Progenitor cell of endocrine pancreas (in vitro differentiated cells): ENCODE data around the gene IZUMO1R. TPM values are rescaled to one million over a fixed set of nuclear protein-coding genes. Genes with fewer than 3 reads are reported as not detected.

ENCODE experiments used
- DNase-seq: peaks from one replicate; pipeline ENCODE4 v3.0.0; 2021; ENCODE audit warnings: low spot score; ENCODE audit not compliant: unreplicated experiment
- H3K27ac Mint-ChIP-seq: 2 replicates; pipeline ENCODE4 v1.8.0; 2021; ENCODE audit warnings: mild to moderate bottlenecking, moderate library complexity, mixed read lengths
- H3K27me3 Mint-ChIP-seq: 2 replicates; pipeline ENCODE4 v1.8.0; 2021; ENCODE audit warnings: mixed read lengths
- H3K36me3 Mint-ChIP-seq: 2 replicates; pipeline ENCODE4 v1.8.0; 2022; ENCODE audit warnings: mixed read lengths; ENCODE audit not compliant: insufficient read depth
- H3K4me1 Mint-ChIP-seq: 2 replicates; pipeline ENCODE4 v1.8.0; 2021; ENCODE audit warnings: low read depth, mixed read lengths
- H3K4me3 Mint-ChIP-seq: 2 replicates; pipeline ENCODE4 v1.8.0; 2021; ENCODE audit warnings: low read depth, mild to moderate bottlenecking, moderate library complexity, mixed read lengths
- H3K9me3 Mint-ChIP-seq: 2 replicates; pipeline ENCODE4 v1.8.0; 2021; ENCODE audit warnings: low read depth, mixed read lengths
- total RNA-seq: library from RNA; stranded (reverse); gene quantifications from 2 replicates; pipeline ENCODE4 v1.2.1, GENCODE V29; 2021
- TF ChIP-seq, protein P1 (sequence below): fragments of 200-600 bp; sonication (generic); IDR thresholded peaks from one replicate; pipeline ENCODE4 v1.5.0; 2021; ENCODE audit warnings: antibody characterized with exemption, mild to moderate bottlenecking; ENCODE audit not compliant: unreplicated experiment

The IZUMO1R gene
- total RNA-seq, 1 donor from 2014 or later = not detected

DNA sequence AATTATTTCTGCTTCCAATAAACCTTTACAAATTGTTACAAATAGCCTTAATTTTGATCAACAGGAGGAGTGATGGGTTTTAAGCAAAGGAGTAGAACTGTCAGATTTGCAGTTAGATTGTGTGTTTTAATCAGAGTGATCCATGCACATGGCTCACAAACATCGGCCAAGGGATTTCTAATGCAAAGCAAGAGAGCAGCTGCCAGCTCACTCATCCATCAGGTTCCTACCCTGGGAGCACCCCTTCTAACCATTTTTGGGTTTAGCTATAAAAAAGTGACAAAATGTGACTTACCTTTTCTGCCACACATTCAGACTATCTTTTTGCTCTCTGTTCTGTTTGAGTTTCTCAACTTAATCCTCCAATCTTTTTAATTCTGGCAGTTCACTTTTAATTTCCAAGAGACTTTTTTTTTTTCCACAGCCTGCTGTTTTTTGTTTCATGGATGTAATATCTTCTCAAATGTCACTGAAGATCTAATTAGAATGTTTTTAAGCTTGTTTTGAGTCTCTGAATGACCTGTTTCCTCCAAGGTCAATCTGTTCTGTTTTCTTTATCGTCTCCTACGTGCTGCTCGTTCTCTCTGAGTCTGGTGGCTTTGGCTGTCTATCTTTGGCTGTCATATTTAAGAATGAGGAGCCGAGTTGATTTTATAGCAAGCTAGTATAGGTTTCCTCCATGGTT lies 6.0 kb downstream of the IZUMO1R start:
- DNase-seq = no peak
- Mint-ChIP-seq H3K27me3 (peaks cover 9% of the 10 kb centered on the region), H3K36me3 (no peaks in the 10 kb centered on the region), H3K4me1 (no peaks in the 10 kb centered on the region), H3K9me3 (no peaks in the 10 kb centered on the region), H3K4me3 (no peak overlapping the region), H3K27ac (no peak overlapping the region)
- TF ChIP-seq, protein P1, sequence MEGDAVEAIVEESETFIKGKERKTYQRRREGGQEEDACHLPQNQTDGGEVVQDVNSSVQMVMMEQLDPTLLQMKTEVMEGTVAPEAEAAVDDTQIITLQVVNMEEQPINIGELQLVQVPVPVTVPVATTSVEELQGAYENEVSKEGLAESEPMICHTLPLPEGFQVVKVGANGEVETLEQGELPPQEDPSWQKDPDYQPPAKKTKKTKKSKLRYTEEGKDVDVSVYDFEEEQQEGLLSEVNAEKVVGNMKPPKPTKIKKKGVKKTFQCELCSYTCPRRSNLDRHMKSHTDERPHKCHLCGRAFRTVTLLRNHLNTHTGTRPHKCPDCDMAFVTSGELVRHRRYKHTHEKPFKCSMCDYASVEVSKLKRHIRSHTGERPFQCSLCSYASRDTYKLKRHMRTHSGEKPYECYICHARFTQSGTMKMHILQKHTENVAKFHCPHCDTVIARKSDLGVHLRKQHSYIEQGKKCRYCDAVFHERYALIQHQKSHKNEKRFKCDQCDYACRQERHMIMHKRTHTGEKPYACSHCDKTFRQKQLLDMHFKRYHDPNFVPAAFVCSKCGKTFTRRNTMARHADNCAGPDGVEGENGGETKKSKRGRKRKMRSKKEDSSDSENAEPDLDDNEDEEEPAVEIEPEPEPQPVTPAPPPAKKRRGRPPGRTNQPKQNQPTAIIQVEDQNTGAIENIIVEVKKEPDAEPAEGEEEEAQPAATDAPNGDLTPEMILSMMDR = no peak

DNA sequence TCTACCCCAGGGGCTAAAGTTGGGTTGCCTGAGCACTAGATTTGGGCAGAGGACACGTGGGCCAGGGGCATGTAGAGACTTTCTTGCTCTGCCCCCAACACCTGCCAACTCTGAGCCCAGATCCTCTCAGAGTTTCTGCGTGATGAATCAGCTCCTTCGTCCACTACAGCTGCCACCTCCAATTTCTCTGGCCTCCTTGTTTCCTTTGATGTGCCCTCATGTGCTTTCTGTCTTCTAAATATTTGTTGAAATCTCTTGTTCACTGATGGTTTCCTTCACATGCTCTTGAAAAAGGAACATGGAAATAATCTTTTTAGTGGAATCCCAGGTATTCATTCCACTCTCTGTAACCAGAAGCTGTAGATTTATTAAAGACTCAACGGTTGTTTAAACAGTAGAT lies 8.0 kb downstream of the IZUMO1R start:
- Mint-ChIP-seq H3K36me3 (no peaks in the 10 kb centered on the region), H3K9me3 (no peaks in the 10 kb centered on the region), H3K4me1 (no peaks in the 10 kb centered on the region), H3K27ac (no peak overlapping the region), H3K4me3 (no peak overlapping the region), H3K27me3 (peaks cover 9% of the 10 kb centered on the region)
- TF ChIP-seq, protein P1 = no peak
- no peak for DNase-seq

DNA sequence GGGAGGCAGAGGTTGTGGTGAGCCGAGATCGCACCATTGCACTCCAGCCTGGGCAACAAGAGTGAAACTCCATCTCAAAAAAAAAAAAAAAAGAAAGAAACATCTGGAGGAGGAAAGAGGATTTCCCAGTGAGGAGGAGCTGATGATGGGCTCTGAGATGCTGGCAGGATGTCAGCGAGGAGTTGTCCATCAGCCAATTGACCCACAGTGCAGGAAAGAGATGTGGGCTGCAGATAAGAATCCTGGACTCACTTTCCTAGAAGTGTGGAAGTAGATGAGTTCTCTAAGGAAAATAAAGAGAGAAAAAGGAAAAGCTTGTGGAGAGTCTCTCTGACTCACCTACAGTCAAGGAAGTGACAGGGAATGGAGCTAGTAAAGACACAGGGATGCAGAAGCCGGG lies 9.7 kb downstream of the IZUMO1R start:
- no peak for DNase-seq
- Mint-ChIP-seq H3K36me3 (no peaks in the 10 kb centered on the region), H3K4me1 (no peaks in the 10 kb centered on the region), H3K4me3 (no peak overlapping the region), H3K27me3 (peaks cover 9% of the 10 kb centered on the region), H3K27ac (no peak overlapping the region), H3K9me3 (no peaks in the 10 kb centered on the region)
- TF ChIP-seq, protein P1 = no peak

DNA sequence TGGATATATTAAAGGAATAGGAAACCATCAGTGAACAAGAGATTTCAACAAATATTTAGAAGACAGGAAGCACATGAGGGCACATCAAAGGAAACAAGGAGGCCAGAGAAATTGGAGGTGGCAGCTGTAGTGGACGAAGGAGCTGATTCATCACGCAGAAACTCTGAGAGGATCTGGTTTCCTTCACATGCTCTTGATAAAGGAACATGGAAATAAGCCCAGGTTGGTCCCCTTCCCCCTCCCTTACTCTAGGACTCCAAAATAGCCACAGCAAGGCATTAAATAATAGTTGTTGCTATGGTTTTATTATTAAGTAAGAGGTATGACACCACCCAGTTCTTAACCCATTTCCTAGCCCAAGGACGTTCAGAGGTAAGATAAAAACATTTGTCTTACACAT lies 11.3 kb downstream of the IZUMO1R start:
- DNase-seq = no peak
- TF ChIP-seq, protein P1 = no peak
- no peaks in the 10 kb centered on the region for H3K9me3 Mint-ChIP-seq
- H3K36me3 Mint-ChIP-seq = no peaks in the 10 kb centered on the region
- peaks cover 9% of the 10 kb centered on the region for H3K27me3 Mint-ChIP-seq
- H3K27ac Mint-ChIP-seq = no peak overlapping the region
- no peak overlapping the region for H3K4me3 Mint-ChIP-seq
- no peaks in the 10 kb centered on the region for H3K4me1 Mint-ChIP-seq

DNA sequence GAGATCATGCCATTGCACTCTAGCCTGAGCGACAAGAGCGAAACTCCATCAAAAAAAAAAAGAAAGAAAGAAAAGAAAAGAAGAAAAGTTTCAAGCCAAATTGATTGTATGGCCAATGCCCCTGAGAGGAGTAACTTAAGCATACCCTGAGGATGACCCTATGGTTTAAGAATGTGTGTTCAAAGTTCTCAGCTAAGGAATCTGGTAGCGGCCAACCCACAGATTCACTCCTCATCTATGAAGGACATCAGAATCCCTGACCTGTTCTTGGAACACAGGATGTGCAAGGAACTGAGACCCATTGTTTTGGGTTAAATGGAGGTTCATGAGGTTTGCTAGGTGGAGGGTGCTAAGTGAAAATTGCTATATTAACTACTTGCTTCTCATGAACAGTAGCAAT lies 18.1 kb downstream of the IZUMO1R start:
- no peaks in the 10 kb centered on the region for H3K36me3 Mint-ChIP-seq
- no peak for DNase-seq
- H3K9me3 Mint-ChIP-seq = no peaks in the 10 kb centered on the region
- H3K4me1 Mint-ChIP-seq = no peaks in the 10 kb centered on the region
- no peaks in the 10 kb centered on the region for H3K27me3 Mint-ChIP-seq
- no peak overlapping the region for H3K4me3 Mint-ChIP-seq
- H3K27ac Mint-ChIP-seq = no peak overlapping the region
- TF ChIP-seq, protein P1 = no peak
